Hepatocyte (in vitro differentiated cells): ENCODE results near the gene ERGIC1.

Source experiments
- CTCF ChIP-seq: fragments of 200-600 bp; sonication (generic); IDR thresholded peaks from 2 replicates; pipeline ENCODE4 v1.5.1; 2016; ENCODE audit warnings: antibody characterized with exemption, mild to moderate bottlenecking; ENCODE audit not compliant: poor library complexity
- EZH2 ChIP-seq: fragments of 200-600 bp; sonication (generic); IDR thresholded peaks from 2 replicates; pipeline ENCODE4 v1.6.1; 2016; ENCODE audit warnings: antibody characterized with exemption, mild to moderate bottlenecking, borderline replicate concordance
- EZH2phosphoT487 ChIP-seq: fragments of 200-600 bp; sonication (generic); IDR thresholded peaks from one replicate; pipeline ENCODE4 v1.6.1; 2018; ENCODE audit warnings: antibody characterized with exemption, mild to moderate bottlenecking, low read depth, moderate library complexity; ENCODE audit not compliant: unreplicated experiment, severe bottlenecking

DNA sequence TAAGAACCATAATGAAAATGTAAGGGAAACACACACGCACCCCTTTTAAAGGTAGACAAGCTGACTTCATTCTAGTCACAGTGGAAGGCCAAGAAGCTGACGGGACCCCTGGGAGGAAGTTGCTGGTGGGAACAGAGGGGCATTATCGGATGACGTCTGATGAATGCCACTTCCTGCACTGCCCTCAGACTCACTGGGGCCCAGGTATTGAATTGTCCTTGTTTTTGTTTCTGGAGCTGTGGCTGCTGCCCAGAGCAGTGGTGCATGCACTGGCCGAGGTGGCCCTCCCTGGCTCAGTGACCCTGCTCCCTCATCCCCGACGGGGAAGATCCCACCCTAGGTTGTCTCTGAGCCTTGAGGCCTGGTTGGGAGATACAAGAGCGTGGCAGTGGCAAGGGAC lies 109.9 kb downstream of the ERGIC1 start:
- TF ChIP-seq CTCF, result no peak
- no peak for TF ChIP-seq EZH2phosphoT487
- no peak for TF ChIP-seq EZH2
